ENCODE measurements around the gene CHKA.

DNA sequence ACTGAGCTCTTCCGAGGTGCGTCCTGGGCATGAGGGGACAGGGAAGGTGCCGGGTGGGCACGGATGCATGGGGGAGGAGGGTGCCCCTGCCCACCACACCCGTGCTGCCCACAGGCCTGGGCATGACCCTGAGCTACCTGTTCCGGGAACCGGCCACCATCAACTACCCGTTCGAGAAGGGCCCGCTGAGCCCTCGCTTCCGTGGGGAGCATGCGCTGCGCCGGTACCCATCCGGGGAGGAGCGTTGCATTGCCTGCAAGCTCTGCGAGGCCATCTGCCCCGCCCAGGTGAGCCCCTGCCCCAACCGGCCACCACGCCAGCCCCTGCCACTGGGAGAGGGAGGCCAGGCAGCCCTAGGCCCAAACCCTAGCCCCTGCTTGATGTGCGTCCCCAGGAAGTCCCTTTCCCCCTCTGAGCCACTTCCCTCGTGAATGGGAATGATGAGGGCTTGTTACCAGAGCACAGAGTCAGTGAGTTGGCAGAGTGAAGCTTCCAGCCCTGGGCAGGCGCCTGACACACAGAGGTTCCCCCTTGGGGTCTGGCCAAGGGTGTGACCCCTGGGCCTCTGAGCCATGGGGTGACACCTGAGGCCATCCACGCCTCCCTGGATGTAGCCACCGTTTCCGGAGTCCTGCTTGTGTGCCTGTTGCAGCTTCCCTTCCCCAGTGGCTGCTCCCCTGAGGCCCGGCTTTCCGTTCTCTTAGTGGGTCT is 88.0 kb downstream of the CHKA start:
- TF ChIP-seq CTCF (IDR thresholded peaks at IDR 0.05; ENCODE audit: low read length) (no peak), EZH2 (optimal IDR thresholded peaks at IDR 0.05; ENCODE audit: low read depth, low read length) (no peak), EZH2phosphoT487 (IDR thresholded peaks at IDR 0.05; ENCODE audit: low read length) (no peak)

Measured in MM.1S (cell line).